CD4-positive, alpha-beta T cell treated with Interleukin-4 for 4 hours (primary cell): ENCODE results near the gene TSHZ2.
"Not testable (repeated sequence)": the region's sequence is repeated elsewhere in the genome, so short reads cannot be mapped to it uniquely, and the experiment has no call there.

Source experiments
- DNase-seq: peaks from one replicate; pipeline ENCODE4 v3.0.0-alpha.2; 2020

TSHZ2 gene

DNA sequence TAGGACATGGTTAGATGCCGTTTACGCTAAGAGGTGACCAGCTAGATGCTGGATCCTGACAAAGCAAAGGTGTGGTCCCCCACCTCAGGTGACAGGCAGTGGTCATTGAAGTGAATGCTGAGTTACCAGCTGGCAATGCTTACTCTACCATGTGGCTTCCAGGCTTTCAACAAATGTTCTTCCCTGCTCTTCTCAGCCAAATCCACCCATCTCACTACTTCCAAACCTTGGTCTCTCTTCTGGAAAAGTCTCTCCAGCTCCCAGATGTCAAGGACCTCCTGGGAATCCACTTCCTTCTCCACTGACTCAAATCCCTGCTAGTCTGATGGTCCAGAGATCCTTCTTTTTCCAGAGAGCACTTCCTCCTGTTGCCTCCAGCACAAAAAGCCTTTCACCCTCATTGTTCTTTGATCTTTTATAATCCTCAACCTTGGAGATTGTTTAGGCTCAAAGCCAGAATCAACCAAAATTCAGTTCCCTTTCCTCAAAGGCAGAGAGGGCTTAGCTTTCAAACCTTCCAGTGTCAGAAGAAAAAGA is 393.4 kb downstream of the TSHZ2 start:
- DNase-seq = no peak

GRCh38 chr20:53366928-53367327 is 394.8 kb downstream of the TSHZ2 start:
- DNase-seq = not testable (repeated sequence)

GRCh38 chr20:53369871-53370270 is 397.7 kb downstream of the TSHZ2 start:
- DNase-seq = no peak

GRCh38 chr20:53370345-53370961 is 398.3 kb downstream of the TSHZ2 start:
- no peak for DNase-seq

DNA sequence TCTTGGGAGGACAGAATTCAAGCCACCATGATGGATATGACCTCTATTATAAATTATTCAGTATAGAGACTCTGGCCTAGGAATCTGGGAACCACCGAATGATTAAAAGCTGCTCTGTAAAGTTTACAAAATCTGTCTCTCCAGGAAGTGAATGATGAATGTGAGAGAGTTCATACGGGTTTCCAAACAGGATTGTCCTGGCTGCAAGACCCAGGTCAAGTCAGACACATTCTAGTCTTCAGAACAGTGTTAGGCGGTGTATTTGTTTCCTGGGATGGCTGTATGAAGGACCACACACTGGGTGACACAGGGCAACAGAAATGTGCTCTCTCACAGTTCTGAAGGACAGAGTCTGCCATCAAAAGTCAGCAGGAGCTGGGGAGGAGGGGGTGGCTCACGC is 399.1 kb downstream of the TSHZ2 start:
- no peak for DNase-seq

GRCh38 chr20:53376021-53376420 is 403.9 kb downstream of the TSHZ2 start:
- DNase-seq = no peak

DNA sequence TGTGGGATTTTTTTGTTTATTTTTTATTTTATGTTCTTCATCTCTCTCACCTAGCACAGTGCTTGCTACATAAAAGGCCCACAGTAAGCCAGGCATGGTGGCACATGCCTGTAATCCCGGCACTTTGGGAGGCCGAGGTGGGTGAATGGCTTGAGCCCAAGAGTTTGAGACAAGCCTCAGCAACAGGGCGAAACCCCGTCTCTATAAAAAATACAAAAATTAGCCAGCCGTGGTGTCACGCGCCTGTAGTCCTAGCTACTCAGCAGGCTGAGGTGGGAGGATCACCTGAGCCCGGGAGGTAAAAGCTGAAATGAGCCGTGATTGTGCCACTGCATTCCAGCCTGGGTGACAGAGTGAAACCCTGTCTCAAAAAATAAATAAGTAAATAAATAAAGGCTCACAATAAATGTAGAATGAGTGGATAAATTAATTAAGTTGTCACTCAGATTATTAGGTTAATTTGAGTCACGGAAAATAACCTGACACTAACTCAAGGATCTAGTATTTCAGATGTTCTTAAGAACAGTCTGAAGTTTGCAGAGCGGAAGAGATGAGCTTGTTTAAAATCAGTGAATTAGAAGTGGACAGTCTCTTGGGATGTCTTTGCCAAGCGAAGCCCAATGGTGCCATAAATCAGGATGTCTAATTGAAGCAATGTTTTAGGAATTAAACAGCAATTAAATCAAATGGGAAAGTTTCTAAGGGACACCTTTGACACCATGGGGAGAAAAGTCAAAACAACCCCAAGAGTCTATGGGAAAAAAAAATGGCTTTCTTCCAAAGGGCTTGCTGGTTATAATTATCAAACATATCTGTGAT is 407.1 kb downstream of the TSHZ2 start:
- no peak for DNase-seq

DNA sequence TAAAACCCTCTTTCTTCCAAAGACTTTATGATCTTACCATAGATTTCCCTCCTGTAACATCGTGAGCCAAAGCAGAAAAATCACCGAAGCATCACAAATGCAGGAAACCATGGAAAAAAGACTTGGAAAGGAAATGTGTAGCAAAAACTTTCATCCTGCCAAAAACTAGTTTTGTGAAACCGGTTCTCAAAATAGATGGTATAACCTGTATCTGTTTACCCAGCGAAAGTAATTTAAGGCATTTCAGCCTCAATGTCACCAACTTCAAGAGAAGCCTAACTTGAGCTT is 407.6 kb downstream of the TSHZ2 start:
- no peak for DNase-seq

GRCh38 chr20:53381568-53382262 is 409.6 kb downstream of the TSHZ2 start:
- no peak for DNase-seq

GRCh38 chr20:53382263-53382844 is 410.2 kb downstream of the TSHZ2 start:
- DNase-seq = no peak

DNA sequence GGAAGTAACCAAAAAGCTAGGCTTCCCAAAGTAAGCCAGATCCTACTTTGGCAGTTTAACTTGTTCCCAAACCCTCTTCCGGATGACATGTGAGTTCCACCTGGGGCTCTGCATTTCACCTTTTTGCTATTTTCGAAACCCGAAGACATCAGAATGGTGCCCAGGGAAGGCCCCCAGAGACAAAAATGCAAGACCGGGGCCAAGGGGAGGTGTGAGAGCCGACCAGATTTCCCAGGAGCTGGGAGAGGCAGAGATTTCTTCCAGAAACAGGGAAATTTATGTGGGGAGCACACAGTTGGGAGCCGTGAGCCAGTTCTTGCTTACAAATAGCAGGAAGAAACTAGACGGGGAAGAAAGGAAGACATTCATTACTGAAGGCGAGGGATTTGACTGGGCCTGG is 411.8 kb downstream of the TSHZ2 start:
- DNase-seq = no peak

DNA sequence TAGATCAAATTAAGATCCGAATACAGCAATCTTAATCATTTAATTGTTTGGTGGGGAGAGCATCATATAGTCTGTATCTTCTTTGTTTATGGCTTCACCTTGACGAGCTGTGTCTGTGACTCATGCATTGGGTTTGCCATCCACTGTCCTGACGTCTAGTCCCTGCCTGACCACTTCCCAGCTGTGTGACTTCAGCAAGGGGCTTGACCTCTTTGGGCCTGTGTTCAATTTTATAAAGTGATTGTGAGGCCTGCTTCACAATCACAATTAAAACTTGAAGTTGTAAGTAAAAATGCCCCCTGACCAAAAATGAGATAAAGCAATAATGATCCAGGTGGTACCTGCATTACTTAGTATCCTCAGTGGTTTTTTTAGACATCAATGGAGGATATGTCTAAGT is 412.2 kb downstream of the TSHZ2 start:
- DNase-seq = no peak

GRCh38 chr20:53385941-53386767 is 414.0 kb downstream of the TSHZ2 start:
- DNase-seq = no peak

DNA sequence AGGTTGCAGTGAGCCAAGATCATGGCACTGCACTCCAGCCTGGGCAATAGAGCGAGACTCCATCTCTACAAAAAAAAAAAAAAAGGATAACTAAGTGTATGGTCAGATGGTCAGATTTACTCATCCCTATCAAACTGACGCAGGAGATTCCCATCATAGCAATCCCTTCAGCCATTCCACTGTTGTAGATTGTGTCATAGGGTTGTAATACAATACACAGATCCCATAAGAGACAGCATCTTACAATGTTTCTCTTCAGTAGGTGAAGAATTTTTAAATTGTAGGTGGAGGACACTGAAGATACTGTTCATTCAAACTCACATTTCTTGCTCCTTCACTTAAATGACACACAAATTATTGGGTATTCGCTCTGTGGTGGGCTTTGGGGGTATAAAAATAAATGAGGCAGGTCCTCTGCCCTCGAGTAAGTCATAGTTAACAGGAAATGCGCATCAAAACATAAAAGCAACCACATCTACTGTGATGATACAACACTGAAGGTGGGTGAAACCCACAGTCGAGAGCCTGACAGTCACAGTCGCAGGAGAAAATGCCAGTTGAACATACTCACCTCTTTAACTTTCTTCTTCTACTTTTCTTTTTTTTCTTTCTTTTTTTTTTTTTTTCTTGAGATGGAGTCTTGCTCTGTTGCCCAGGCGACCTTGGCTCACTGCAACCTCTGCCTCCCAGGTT is 416.0 kb downstream of the TSHZ2 start:
- peak; percentile 45 for DNase-seq

DNA sequence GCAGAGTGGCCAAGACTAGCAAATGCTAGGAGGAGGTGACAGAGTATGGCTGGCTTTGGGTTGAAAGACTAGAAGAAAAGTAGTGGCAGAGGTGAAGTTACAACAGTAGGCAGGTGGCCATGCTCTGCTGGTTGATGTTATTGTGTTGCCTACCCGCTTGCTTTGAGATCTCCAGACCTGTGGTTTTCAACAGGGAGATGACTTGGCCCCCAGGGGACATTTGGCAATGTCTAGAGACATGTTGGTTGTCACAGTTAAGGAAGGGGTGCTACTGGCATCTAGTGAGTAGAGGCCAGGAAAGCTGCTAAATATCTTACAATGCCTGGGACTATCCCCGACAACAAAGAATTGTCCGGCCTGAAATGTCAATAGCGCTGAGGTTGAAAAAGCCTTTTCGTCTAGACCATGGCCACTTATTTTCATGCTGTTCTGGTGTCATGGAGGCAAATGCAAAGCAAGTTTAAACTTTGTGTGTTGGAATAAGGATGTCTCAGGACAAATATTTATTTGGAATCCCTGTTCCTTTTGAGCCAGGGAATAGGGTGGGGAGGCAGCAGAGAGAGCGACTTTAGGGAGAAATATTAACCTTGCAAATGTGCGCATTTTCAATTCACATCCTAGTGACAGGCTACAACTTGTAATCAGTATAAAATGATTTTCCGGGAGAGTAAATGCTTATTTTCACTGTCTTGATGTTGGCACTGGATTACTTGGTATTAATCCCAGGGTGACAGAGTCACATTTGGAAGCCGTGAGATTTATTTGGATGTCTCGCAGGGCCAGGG is 417.6 kb downstream of the TSHZ2 start:
- no peak for DNase-seq

GRCh38 chr20:53390770-53391169 is 418.6 kb downstream of the TSHZ2 start:
- no peak for DNase-seq

GRCh38 chr20:53394433-53394832 is 422.3 kb downstream of the TSHZ2 start:
- no peak for DNase-seq

DNA sequence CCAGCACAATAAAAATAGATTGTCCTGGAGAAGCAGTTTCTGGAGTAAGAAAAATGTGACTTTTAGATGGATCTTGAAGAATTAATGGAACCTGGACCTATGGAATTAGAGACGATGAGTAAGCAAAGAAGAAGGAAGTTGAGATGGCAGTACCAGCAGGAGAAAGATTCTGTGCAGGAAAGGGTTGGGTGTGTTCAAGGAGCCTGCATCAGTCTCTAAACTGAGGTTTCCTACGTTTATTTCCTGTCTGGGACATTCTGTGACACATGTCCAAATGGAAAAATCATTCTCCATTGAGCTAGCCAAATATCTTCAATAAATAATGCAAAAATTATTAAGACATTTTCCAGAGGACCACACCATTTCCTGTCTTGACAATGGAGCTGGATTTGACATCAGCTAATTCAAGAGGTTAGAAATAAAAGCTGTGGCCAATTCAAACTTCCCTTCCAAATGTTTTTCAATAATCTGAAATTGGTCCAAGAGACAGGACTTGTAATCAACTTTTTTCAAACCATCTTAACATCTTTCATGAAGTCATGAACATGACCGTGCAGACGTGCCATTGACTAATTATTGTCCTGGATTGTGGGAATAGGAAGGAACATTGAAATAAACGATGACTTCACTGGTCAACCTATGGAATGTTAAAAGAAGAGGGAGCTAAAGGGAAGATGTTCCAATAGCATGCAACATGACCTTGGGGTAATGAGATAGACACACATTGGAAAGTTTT is 423.2 kb downstream of the TSHZ2 start:
- DNase-seq = no peak

- no peak for DNase-seq
Observed at GRCh38 chr20:53399083-53399482, 426.9 kb downstream of the TSHZ2 start.

- DNase-seq = no peak
Observed at GRCh38 chr20:53399592-53400335, 427.6 kb downstream of the TSHZ2 start.
